KMS-11 (cell line): ENCODE data around the gene TMEM132C.

Experiments used
- H2AFZ ChIP-seq: fragments of 200-600 bp; sonication (generic); 2 replicates; pipeline ENCODE4 v1.6.1; 2016; ENCODE audit warnings: antibody characterized with exemption, mixed run types, low read depth
- H3K27ac ChIP-seq: fragments of 200-600 bp; sonication (generic); 2 replicates; pipeline ENCODE4 v1.6.1; 2016; ENCODE audit warnings: mild to moderate bottlenecking, mixed run types
- H3K27me3 ChIP-seq: fragments of 200-600 bp; sonication (generic); 2 replicates; pipeline ENCODE4 v1.6.1; 2017; ENCODE audit warnings: mild to moderate bottlenecking, low read depth, mixed run types, moderate library complexity; ENCODE audit not compliant: insufficient read depth
- H3K36me3 ChIP-seq: fragments of 200-600 bp; sonication (generic); 2 replicates; pipeline ENCODE4 v1.6.1; 2017; ENCODE audit warnings: mild to moderate bottlenecking, mixed run types; ENCODE audit not compliant: insufficient read depth
- H3K4me1 ChIP-seq: fragments of 200-600 bp; sonication (generic); 2 replicates; pipeline ENCODE4 v1.6.1; 2016; ENCODE audit warnings: mild to moderate bottlenecking, low read depth, mixed run types; ENCODE audit not compliant: poor library complexity, severe bottlenecking
- H3K4me2 ChIP-seq: fragments of 200-600 bp; sonication (generic); 2 replicates; pipeline ENCODE4 v1.7.0; 2016; ENCODE audit warnings: mild to moderate bottlenecking, mixed run types
- H3K4me3 ChIP-seq: fragments of 200-600 bp; sonication (generic); IDR thresholded peaks from 2 replicates; pipeline ENCODE4 v1.6.1; 2017; ENCODE audit warnings: low read depth, low read length, mixed read lengths; ENCODE audit not compliant: insufficient read depth
- H3K79me2 ChIP-seq: fragments of 200-600 bp; sonication (generic); 2 replicates; pipeline ENCODE4 v1.6.1; 2016; ENCODE audit warnings: low read depth, mixed run types; ENCODE audit not compliant: insufficient read depth
- H3K9ac ChIP-seq: fragments of 200-600 bp; sonication (generic); 2 replicates; pipeline ENCODE4 v1.6.1; 2016; ENCODE audit warnings: mild to moderate bottlenecking, mixed run types
- H4K20me1 ChIP-seq: fragments of 200-600 bp; sonication (generic); 2 replicates; pipeline ENCODE4 v1.6.1; 2016; ENCODE audit warnings: mild to moderate bottlenecking, mixed run types; ENCODE audit not compliant: insufficient read depth
- CTCF ChIP-seq: fragments of 200-600 bp; sonication (generic); conservative IDR thresholded peaks from 2 replicates; pipeline ENCODE4 v1.6.1; 2017; ENCODE audit warnings: low read depth, mild to moderate bottlenecking, antibody characterized with exemption, low read length, moderate library complexity, mixed read lengths

Gene TMEM132C

GRCh38 chr12:128557231-128557630, 290.3 kb downstream of the TMEM132C start:
- Histone ChIP-seq H3K27me3 (no peaks in the 10 kb centered on the region), H3K36me3 (no peaks in the 10 kb centered on the region), H3K4me1 (no peaks in the 10 kb centered on the region), H4K20me1 (no peaks in the 10 kb centered on the region), H3K27ac (no peak overlapping the region), H2AFZ (no peak overlapping the region), H3K9ac (no peak overlapping the region), H3K79me2 (no peaks in the 10 kb centered on the region), H3K4me2 (no peak overlapping the region), H3K4me3 (no peak overlapping the region)
- TF ChIP-seq CTCF: no peak

DNA sequence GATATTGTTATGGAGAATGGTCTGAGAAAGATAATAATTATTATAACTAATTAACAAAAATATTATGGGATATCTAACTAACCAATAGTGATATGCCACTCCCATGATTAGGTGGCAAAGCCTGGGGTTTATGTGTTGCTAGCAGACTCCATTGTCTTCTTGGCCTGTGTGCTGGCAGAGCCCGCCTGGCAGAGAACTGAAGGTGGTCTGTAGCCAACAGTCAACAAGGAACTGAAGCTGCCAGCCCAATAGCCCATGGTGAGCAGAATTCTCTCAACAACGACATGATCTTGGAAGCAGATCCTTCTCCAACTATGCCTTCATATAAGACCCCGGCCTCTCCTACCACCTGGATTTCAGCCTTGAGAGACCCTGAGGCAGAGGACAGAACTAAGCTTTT, 298.0 kb downstream of the TMEM132C start:
- Histone ChIP-seq H3K27ac (no peak overlapping the region), H3K36me3 (no peaks in the 10 kb centered on the region)

DNA sequence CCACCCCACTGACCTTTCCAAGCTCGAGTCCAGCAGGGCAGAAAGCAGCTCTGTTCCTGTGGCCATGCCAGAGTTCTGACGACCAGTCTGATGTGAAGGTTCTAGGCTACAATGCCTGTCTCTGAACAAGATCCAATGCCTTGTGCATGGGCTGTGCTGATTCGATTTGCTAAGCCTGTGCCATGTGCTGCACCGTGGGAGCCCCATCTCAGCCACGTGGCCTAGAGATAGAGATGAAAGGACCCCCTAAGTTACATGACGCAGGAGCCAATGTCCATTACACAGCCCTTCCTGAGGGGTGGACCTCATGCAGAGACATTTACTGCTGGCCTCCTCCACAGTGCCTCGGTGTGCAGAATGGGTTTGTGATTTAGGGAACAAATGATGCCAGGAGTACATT, 300.8 kb downstream of the TMEM132C start:
- H4K20me1 ChIP-seq: no peaks in the 10 kb centered on the region
- peak overlapping the region; percentile 83; the same call in 1 of the 2 replicates for H3K4me2 ChIP-seq
- H3K9ac ChIP-seq: no peak overlapping the region
- no peaks in the 10 kb centered on the region; the same call in 1 of the 2 replicates for H3K79me2 ChIP-seq
- H3K27me3 ChIP-seq: no peaks in the 10 kb centered on the region
- no peaks in the 10 kb centered on the region for H3K36me3 ChIP-seq
- H3K27ac ChIP-seq: no peak overlapping the region
- TF ChIP-seq CTCF: no peak
- no peak overlapping the region for H3K4me3 ChIP-seq
- no peak overlapping the region for H2AFZ ChIP-seq
- H3K4me1 ChIP-seq: peaks cover 32% of the 10 kb centered on the region

More for the DNA sequence above, 298.0 kb downstream of the TMEM132C start:
- no peak overlapping the region for H3K9ac ChIP-seq
- H3K4me2 ChIP-seq: no peak overlapping the region
- no peaks in the 10 kb centered on the region; the same call in 1 of the 2 replicates for H3K79me2 ChIP-seq
- TF ChIP-seq CTCF: no peak
- H3K4me1 ChIP-seq: peaks cover 13% of the 10 kb centered on the region
- H3K4me3 ChIP-seq: no peak overlapping the region
- H3K27me3 ChIP-seq: no peaks in the 10 kb centered on the region
- H4K20me1 ChIP-seq: no peaks in the 10 kb centered on the region
- no peak overlapping the region for H2AFZ ChIP-seq

DNA sequence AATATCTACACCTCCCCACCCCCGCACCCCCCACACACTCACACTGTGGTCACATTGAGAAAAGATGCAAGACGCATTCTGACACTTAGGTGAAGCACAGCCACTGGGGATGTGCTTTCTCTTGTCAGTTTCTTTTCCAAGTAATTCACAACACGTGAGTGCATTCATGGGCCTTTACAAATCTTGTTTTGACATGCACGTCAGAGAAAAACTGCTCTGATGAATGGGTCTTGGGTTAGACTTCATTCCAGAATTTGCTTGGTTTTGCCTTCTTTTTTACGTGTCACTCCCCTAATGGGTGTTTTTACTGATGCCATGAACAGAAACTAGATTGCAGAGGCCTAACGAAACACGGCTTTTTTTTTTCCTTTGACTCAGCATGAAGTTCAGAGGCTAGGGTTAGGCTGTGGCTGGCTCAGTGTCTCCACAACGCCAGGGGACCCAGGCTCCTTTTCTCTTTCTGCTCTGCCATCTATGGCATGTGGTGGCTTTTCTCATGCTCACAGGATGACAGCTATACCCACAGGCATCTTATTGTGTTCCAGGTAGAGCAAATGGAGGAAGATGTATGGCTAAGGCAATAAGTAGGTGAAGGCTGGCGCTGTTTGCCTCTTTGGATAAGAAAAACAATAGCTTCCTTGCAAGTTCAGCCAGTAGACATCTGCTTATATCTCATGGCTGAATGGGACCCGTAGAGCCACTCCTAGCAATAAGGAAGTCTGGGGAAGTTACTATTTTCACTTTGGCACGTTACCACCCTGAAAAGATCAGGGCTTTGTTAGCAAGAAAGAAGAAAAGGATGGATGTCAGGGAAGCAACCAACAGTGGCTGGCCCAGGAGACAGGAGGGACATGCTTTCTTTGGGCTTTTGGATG, 303.5 kb downstream of the TMEM132C start:
- Histone ChIP-seq H3K4me1 (peaks cover 32% of the 10 kb centered on the region), H3K36me3 (no peaks in the 10 kb centered on the region), H3K27ac (peak overlapping the region; percentile 92), H3K27me3 (no peaks in the 10 kb centered on the region), H2AFZ (peak overlapping the region; percentile 61), H3K4me3 (no peak overlapping the region), H4K20me1 (no peaks in the 10 kb centered on the region), H3K4me2 (peak overlapping the region; percentile 83), H3K79me2 (no peaks in the 10 kb centered on the region; the same call in 1 of the 2 replicates), H3K9ac (peak overlapping the region; percentile 66; the same call in 1 of the 2 replicates)
- no peak for TF ChIP-seq CTCF
